ENCODE results near the gene CAMK1D.

The CAMK1D gene

GRCh38 chr10:12631216-12631615 lies 281.9 kb downstream of the CAMK1D start:
- DNase-seq (ENCODE audit: low read depth) = no peak

DNA sequence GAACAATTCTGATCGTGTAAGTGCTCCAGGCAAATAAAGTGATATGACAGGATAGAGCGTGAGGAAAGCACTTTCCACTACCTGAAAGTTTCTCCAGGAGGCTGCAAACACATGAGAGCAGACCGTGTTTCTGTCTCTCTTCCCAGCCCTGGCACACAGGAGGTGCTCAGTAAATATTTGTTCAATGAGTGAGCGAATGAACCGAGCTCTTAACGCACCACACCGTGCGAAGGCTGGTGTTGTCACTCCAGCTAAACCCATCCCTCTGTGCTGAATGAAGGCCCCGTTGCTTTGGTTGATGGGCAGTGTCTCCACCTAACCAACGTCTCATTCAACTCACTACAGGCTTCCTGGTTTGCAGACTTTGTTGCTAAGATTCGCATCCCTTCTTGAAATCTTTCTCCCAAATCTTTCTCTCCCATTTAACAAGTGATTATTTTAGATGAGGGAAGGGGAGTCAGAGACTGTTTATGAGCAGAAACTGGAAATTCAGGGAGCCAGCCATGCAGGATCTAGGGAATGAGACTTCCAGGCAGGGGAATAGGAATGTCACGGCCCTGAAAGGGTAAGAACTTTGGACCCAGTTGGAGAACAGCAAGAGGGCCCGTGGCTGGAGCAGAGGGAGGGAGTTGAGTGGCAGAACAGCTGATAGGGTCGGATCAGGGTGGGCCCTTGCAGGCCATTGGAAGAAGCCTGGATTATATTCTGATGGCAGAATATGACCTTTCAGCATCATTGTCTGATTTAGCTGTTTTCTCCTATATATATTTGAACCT lies 282.6 kb downstream of the CAMK1D start:
- DNase-seq (ENCODE audit: low read depth) = no peak

DNA sequence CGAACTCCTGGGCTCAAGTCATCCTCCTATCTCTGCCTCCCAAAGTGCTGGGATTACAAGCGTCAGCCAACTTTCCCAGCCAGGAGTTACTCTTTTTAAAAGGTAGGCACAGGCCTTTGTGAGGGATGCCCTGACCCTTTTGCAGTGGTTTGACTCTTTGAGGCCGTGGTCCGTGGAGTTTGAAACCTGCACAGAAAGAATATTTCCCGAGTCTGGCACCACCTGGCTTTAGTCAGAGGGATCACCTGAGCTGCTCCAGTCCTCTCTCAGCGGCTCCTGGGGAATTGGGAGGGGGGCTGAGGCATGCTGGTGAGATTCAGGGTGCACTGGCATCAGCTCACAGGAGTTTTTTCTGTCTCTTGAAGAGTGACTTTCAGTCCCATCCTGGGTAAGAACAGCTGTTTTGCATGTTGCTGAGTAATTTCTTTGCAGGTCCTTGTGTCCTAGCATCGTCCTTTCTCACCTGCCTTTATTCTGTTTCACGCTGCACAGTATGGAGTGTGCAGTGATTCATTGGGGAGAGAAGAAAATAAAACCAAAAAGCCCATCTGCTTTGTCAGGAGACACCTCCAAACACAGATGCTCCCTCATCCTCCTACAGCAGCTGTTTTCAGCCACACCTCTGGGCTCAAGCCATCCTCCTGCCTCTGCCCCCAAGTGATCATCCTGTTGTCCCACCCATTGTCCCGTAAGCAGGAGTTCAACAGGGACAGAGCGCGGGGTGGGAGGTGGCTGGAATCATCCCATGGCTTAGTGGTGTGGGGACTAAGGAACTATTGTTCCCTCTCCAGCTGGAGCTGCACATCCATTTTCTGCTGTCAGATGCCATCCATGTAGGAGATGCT lies 284.7 kb downstream of the CAMK1D start:
- no peak for DNase-seq (ENCODE audit: low read depth)

DNA sequence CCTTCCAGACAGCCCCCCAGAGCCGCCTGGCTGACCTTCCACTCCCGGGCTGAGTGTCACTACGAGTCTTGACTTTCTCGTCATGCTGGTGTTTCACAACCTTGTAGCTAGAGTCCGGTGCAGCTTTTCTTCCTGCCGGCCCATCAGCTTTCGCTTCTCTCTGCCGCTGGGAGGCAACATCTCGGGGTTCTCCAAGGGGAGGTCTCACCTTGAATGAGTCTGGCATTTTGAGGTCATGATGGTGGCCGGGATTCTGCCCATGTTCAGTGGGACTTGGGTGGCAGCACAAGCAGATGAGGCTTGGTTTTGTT lies 285.2 kb downstream of the CAMK1D start:
- no peak for DNase-seq (ENCODE audit: low read depth)

GRCh38 chr10:12635127-12635541 lies 285.8 kb downstream of the CAMK1D start:
- DNase-seq (ENCODE audit: low read depth) = no peak

GRCh38 chr10:12636571-12636970 lies 287.2 kb downstream of the CAMK1D start:
- DNase-seq (ENCODE audit: low read depth) = no peak

DNA sequence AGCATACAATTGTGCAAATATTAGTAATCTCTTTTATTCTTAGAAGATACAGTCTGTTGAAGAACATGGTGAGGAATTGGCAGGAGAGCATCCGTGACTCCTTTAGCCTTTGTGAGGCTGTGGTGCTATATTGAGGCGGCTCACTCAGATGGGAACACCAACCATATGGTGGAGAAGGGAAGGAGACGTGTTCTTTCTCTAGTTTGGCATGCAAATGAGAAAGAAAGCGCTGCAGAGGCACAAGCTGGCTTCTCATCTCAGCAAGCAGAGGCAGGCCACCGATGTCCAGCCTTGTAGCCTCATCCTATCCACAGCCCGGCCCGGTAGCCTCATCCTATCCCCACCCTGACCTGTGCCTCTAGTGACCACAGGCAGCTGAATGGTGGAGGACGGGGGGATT lies 288.3 kb downstream of the CAMK1D start:
- DNase-seq (ENCODE audit: low read depth) = no peak

DNA sequence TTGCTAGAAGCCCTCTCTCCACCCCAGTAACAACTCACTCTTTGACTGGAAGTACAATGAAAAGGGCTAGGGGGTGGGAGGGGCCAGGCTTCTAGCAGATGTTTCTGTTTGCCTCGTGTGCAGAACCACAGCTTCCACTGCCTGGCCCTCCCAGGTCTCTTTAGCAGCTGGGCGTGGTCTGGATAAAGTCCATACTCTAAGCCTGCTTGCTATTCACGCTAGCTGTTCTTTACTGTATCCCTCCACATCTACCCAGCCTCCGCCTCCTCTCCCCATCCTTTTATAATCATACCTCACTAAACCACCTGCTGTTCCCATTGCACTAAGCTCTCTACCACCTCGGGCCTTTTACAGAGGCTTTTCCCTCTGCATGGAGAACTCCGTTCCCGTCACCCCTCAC lies 288.8 kb downstream of the CAMK1D start:
- no peak for DNase-seq (ENCODE audit: low read depth)

- DNase-seq (ENCODE audit: low read depth) = no peak
These were observed 289.4 kb downstream of the CAMK1D start for GRCh38 chr10:12638781-12639180.

DNA sequence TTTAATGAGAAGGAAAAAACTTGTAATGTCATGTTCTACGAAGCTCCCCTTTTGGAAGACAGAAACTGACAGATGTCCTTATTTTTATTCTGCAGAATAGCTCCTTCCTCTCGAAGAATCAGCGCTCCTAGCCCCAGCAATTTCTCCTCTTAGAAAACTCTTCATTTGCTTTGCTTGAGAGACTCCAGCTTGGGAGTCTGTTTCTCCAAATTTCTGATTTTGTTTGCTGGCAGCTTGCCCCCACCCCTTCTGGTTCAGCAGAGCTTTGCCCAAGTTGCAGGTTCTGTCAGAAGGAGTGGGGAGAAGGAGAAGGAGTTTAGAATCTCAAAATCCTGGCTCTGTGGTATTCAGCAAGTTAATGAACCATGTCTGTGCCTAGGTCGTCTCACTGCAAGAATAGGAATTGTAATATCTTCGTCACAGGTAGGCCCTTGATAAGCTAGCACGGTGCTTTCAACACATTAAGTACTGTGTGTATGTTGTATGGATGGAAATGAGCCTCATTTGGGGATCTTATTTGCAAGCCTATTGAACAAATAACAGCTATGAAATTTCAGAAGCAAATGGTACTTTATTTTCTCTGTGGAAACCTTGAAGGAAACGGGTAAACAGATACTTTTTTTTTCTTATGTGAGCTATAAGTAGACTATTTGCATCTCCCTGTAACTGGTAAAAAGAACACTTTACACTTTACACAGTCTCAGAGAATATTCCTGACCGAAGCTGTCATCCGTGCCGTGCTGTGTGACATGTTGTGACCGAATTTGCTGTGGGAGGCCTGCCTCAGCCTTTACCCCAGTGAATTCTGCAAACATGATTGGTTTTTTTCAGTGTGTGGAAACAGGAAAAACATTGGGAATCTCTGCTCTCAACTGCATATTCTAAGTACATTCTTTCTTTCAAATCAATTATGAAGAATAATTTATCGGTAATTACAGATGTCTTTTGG lies 290.9 kb downstream of the CAMK1D start:
- no peak for DNase-seq (ENCODE audit: low read depth)

DNA sequence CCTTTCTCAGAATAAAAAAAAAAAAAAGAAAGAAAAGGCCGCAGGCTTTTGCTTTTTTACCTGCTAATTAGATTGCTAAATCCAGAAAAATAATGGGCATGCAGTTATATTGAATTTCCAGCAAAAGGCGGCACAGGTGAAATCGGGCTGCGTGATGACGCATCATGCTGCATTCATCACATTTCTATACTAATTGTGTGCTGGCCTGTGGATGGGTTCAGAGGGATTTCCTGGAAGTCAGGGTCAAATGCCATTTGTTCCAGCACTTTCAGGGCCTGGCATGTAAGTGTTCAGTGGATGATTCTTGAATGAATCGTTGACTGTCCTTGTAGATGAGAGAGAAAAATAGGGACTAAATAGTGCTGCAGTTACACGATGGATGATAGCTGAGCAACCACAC lies 292.7 kb downstream of the CAMK1D start:
- no peak for DNase-seq (ENCODE audit: low read depth)

- DNase-seq (ENCODE audit: low read depth) = no peak
These were observed 293.9 kb downstream of the CAMK1D start for GRCh38 chr10:12643279-12643678.

- DNase-seq (ENCODE audit: low read depth) = no peak
These were observed 295.2 kb downstream of the CAMK1D start for GRCh38 chr10:12644380-12645144.

DNA sequence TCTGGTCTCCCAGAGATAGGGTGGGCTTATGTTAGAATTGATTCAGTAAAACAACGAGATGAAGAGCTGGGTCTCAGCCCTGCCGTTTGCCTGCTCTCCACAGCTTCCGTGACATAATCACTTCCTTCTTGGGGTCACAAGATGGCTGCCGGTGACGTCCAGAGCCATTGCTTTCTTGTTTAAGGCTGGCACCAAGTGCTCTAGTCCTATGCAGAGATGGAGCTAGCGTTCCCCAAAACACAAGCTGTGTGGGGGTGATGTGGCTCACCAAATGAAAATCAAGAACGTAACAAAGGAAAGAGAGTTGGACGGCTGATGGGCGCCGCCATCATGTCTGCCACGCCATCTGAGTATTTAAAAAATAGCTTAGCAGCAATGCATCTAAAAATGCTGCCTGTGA lies 296.1 kb downstream of the CAMK1D start:
- no peak for DNase-seq (ENCODE audit: low read depth)

DNA sequence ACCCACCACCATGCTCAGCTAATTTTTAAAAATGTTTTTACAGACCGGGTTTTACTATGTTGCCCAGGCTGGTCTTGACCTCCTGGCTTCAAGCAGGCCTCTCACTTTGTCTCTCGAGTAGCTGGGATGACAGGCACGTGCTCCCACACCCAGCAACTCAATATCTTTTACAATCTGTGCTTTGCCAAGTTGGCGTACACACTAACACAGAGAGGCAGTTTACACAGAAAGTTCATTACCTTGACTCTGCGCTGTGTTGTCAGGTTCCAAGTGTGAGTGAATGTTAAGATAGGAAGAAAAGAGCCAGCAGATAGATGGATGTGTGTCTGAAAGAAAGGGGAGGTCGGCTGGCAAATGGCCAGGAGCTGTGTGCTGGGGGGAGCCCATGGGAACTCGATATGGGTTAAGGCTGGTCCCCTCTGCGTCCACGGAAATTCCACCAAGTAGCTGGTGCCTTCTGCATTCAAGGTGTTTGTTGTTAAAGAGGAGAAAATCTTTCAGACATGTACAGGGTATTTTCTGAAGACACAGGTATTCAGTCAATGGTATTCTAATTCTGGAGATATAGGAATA lies 299.8 kb downstream of the CAMK1D start:
- no peak for DNase-seq (ENCODE audit: low read depth)

DNA sequence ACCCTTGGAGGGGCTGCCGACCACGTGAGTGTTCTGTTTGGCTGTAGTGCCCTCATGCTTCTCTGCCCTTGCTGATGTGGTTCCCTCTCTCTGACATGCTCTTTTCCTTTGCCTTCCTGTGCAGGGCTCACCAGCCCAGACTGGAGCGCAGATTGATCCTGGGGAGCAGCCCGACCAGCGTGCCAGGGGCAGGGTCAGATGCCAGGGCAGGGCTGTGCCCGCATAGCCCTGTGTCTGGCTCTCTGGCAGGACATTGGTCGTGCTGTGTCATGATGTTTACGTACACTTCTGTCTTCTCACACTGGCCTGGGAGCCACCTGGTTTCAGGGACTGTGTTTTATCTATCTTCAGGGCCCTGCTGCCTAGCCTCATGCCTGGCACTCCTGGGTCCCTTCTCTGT lies 300.8 kb downstream of the CAMK1D start:
- DNase-seq (ENCODE audit: low read depth) = no peak

- DNase-seq (ENCODE audit: low read depth) = no peak
These were observed 301.4 kb downstream of the CAMK1D start for GRCh38 chr10:12650538-12651298.

DNA sequence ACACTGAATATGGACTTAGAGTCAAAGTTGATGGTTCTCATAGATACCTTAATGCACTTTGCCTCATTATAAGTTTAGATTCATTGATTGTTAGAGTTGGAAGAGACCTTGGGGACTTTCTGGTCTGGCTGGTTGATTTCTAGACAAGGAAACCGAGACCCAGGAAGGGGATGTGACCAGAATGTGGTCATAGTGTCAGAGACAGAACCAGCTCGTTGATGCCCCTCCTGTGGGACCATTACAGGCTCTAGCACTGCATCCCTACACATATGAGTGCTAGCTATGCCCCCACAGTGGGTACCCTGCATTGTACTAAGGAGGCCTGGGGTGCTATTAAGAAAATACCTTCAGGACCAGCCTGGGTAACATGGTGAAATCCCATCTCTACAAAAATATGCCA lies 306.6 kb downstream of the CAMK1D start:
- no peak for DNase-seq (ENCODE audit: low read depth)

- no peak for DNase-seq (ENCODE audit: low read depth)
These were observed 307.3 kb downstream of the CAMK1D start for GRCh38 chr10:12656518-12657142.

GRCh38 chr10:12657489-12657888 lies 308.1 kb downstream of the CAMK1D start:
- no peak for DNase-seq (ENCODE audit: low read depth)

Data from activated T-cell treated with anti-CD3 and anti-CD28 coated beads for 1 hour (primary cell).